Breast epithelium (tissue), 3 donors: Measurements from ENCODE around the gene EEPD1.

ENCODE experiments used
- POLR2A ChIP-seq: fragments of 450-650 bp; IDR thresholded peaks from one replicate; pipeline ENCODE4 v1.6.1; 2016; ENCODE audit warnings: antibody characterized with exemption, mild to moderate bottlenecking, moderate library complexity
- TF ChIP-seq, protein P1 (sequence below), 3 donors: fragments of 450-650 bp; IDR thresholded peaks; one replicate each; pipeline ENCODE4 v1.5.1; 2016 to 2017; ENCODE audit warnings: antibody characterized with exemption in 3 of 3, mild to moderate bottlenecking in 3 of 3, moderate library complexity in 3 of 3

DNA sequence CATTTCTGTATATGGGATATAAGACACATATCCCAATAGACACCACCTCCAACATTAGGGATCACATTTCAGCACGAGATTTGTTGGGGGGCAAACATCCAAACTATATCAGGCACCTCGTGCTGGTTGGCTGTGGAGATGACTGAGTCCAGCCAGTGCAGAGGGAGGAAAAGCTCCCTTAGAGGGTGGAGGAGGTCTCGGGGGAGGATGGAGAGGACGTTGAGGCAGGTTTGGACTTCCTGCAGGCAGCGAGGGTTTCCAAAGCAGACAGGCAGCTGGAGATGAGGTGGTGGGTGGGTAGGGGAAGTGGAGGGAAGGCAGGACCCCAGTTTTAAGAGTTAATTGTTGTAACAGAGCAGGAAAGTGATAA, 56.7 kb downstream of the EEPD1 start:
- TF ChIP-seq, protein P1, sequence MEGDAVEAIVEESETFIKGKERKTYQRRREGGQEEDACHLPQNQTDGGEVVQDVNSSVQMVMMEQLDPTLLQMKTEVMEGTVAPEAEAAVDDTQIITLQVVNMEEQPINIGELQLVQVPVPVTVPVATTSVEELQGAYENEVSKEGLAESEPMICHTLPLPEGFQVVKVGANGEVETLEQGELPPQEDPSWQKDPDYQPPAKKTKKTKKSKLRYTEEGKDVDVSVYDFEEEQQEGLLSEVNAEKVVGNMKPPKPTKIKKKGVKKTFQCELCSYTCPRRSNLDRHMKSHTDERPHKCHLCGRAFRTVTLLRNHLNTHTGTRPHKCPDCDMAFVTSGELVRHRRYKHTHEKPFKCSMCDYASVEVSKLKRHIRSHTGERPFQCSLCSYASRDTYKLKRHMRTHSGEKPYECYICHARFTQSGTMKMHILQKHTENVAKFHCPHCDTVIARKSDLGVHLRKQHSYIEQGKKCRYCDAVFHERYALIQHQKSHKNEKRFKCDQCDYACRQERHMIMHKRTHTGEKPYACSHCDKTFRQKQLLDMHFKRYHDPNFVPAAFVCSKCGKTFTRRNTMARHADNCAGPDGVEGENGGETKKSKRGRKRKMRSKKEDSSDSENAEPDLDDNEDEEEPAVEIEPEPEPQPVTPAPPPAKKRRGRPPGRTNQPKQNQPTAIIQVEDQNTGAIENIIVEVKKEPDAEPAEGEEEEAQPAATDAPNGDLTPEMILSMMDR (IDR thresholded peaks at IDR 0.05), result no peak
- no peak for TF ChIP-seq POLR2A
